22Rv1 (cell line): ENCODE results near the gene BEAN1.
"Not testable (repeated sequence)": the region's sequence is repeated elsewhere in the genome, so short reads cannot be mapped to it uniquely, and the experiment has no call there.

Experiments
- CTCF ChIP-seq: fragments of 450-650 bp; IDR thresholded peaks from 2 replicates; pipeline ENCODE4 v1.5.1; 2017; ENCODE audit warnings: mild to moderate bottlenecking
- ZFX ChIP-seq: fragments of 450-650 bp; IDR thresholded peaks from 2 replicates; pipeline ENCODE4 v1.6.1; 2017; ENCODE audit warnings: antibody characterized with exemption, borderline replicate concordance

- TF ChIP-seq CTCF, ZFX: not testable (repeated sequence)
Measured at GRCh38 chr16:66501563-66501962, 74.5 kb downstream of the BEAN1 start.
